ENCODE data around the gene TRMT1. TPM values are rescaled to one million over a fixed set of nuclear protein-coding genes. Genes with fewer than 3 reads are reported as not detected.

TRMT1 gene
- total RNA-seq, 1 donor from 2014 or later, result 74.7 TPM

DNA sequence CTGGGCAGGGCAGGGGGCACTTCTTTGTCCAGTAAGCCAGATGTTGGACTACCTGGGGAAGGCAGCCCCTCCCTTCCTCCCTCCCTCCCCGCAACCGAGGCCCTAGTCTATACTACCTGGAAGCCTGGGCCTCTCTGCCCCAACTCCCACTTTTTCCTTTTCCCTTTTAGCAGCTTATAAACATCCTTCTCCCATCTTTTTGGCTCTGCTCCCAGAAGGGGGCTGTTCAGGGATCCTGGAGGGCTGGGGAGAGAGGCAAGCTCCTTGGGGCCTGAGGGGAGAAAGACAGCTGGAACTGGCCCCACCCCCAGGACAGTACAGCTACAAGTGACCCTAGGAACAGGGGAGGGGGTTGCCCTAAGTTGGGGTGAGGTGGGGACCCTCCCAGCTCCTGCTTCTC lies 58.8 kb downstream of the TRMT1 start:
- H3K27me3 ChIP-seq (ENCODE audit: control insufficient read depth, insufficient read depth, low read length), result peaks cover 4% of the 10 kb centered on the region
- no peak for DNase-seq (ENCODE audit: low read depth)
- H3K36me3 ChIP-seq (ENCODE audit: control insufficient read depth, insufficient read depth, low read length), result no peaks in the 10 kb centered on the region
- no peak overlapping the region for H3K4me3 ChIP-seq (ENCODE audit: low read depth, low read length)
- TF ChIP-seq, protein P1, sequence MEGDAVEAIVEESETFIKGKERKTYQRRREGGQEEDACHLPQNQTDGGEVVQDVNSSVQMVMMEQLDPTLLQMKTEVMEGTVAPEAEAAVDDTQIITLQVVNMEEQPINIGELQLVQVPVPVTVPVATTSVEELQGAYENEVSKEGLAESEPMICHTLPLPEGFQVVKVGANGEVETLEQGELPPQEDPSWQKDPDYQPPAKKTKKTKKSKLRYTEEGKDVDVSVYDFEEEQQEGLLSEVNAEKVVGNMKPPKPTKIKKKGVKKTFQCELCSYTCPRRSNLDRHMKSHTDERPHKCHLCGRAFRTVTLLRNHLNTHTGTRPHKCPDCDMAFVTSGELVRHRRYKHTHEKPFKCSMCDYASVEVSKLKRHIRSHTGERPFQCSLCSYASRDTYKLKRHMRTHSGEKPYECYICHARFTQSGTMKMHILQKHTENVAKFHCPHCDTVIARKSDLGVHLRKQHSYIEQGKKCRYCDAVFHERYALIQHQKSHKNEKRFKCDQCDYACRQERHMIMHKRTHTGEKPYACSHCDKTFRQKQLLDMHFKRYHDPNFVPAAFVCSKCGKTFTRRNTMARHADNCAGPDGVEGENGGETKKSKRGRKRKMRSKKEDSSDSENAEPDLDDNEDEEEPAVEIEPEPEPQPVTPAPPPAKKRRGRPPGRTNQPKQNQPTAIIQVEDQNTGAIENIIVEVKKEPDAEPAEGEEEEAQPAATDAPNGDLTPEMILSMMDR (IDR thresholded peaks at IDR 0.05; ENCODE audit: insufficient read depth, low read length, poor library complexity, severe bottlenecking), result no peak

DNA sequence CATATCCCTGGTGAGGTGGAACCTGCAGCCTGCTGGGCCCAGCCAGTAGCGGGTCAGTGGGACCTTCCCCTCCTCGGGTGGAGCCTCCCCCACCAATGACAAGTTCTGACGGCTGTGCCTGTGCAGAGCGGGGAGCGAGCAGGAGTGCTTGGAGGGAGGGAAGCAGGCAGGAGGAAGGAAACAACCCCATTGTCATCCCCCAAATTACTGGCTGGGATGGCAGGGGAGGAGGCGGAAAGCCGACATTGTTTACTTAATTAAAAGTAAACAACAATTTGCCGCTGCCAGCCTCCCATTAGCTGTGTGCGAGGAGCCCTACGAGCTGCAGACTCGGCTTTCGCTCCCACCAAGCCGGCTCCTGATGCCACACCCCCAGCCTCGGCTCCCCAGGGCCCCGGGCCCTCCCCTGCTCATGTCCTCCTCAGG lies 59.4 kb downstream of the TRMT1 start:
- Histone ChIP-seq H3K27me3 (ENCODE audit: control insufficient read depth, insufficient read depth, low read length) (no peaks in the 10 kb centered on the region), H3K4me3 (ENCODE audit: low read depth, low read length) (no peak overlapping the region), H3K36me3 (ENCODE audit: control insufficient read depth, insufficient read depth, low read length) (no peaks in the 10 kb centered on the region)
- no peak for DNase-seq (ENCODE audit: low read depth)
- TF ChIP-seq, protein P1 (IDR thresholded peaks at IDR 0.05; ENCODE audit: insufficient read depth, low read length, poor library complexity, severe bottlenecking), result no peak

GRCh38 chr19:13056052-13056660 lies 60.4 kb downstream of the TRMT1 start:
- no peak overlapping the region for H3K4me3 ChIP-seq (ENCODE audit: low read depth, low read length)
- no peaks in the 10 kb centered on the region for H3K36me3 ChIP-seq (ENCODE audit: control insufficient read depth, insufficient read depth, low read length)
- no peak for DNase-seq (ENCODE audit: low read depth)
- no peaks in the 10 kb centered on the region for H3K27me3 ChIP-seq (ENCODE audit: control insufficient read depth, insufficient read depth, low read length)
- TF ChIP-seq, protein P1 (IDR thresholded peaks at IDR 0.05; ENCODE audit: insufficient read depth, low read length, poor library complexity, severe bottlenecking), result no peak

DNA sequence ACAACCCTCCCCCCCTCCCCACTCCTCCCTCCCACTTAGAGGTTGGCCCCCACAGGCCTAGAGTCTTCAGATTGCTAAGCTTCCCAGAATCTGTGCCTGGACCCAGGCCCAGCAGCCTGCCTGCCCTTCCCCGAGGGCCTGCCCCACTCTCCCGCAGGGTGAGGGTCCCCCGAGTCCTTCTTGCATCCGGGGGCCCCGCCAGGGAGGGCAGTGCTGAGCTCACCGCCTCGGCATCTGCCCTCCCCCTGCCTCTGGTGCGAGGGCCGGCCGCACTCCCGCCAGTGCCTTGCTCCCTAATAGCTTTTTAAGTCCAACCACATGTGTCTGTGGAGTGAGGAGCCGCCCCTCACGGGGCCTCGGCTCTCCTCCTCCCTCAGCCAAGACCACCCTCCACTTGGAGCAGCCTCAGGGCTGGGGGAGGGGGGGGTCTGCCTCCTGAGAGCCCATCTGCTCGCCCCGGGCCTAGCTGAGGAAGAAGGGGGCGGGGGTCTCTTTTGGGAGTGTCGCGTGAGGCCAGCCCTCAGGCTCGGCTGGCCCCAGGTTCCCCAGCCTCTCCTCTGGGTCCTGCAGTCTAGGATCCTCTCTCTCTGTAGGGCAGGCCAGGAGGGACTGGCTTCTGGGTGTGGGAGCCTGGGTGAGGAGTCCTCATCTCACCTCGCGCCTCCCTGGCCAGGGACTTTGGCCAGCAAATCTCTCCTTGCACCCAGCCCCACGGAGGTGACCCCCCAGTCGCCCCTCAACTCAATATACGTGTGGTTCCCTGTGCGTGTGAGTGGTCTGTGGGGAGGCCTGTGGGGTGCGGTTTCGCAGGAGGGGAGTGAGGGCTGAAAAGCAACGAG lies 61.1 kb downstream of the TRMT1 start:
- no peak overlapping the region for H3K4me3 ChIP-seq (ENCODE audit: low read depth, low read length)
- H3K27me3 ChIP-seq (ENCODE audit: control insufficient read depth, insufficient read depth, low read length), result no peaks in the 10 kb centered on the region
- H3K36me3 ChIP-seq (ENCODE audit: control insufficient read depth, insufficient read depth, low read length), result no peaks in the 10 kb centered on the region
- TF ChIP-seq, protein P1 (IDR thresholded peaks at IDR 0.05; ENCODE audit: insufficient read depth, low read length, poor library complexity, severe bottlenecking), result no peak
- DNase-seq (ENCODE audit: low read depth), result no peak

Other genes starting within 250 kb of the TRMT1 start
- gene DNASE2, start 235.3 kb downstream of the TRMT1 start, total RNA-seq, result 38.5 and 44.4 TPM in 2 replicates
- gene KLF1, start 229.5 kb downstream of the TRMT1 start, total RNA-seq, result not detected in 2 replicates
- gene GCDH, start 225.6 kb downstream of the TRMT1 start, total RNA-seq, result 35.2 and 43.9 TPM in 2 replicates
- gene SYCE2, start 197.4 kb downstream of the TRMT1 start, total RNA-seq, result 0.13 and 0.48 TPM in 2 replicates
- 90.6 and 93.7 TPM in 2 replicates for gene FARSA, start 183.0 kb downstream of the TRMT1 start, total RNA-seq
- 936 and 958 TPM in 2 replicates for gene CALR, start 178.1 kb downstream of the TRMT1 start, total RNA-seq
- gene RAD23A, start 170.9 kb downstream of the TRMT1 start, total RNA-seq, result 138 and 146 TPM in 2 replicates
- 60.1 and 78.0 TPM in 2 replicates for gene GADD45GIP1, start 159.5 kb downstream of the TRMT1 start, total RNA-seq
- gene DAND5, start 147.2 kb downstream of the TRMT1 start, total RNA-seq, result not detected in 2 replicates
- 6.7 and 9.7 TPM in 2 replicates for gene NFIX, start 121.3 kb downstream of the TRMT1 start, total RNA-seq
- 3.3 and 5.3 TPM in 2 replicates for gene LYL1, start 13.9 kb downstream of the TRMT1 start, total RNA-seq
- 66.1 and 87.8 TPM in 2 replicates for gene NACC1, start 1.5 kb upstream of the TRMT1 start, total RNA-seq
- gene STX10, start 33.6 kb upstream of the TRMT1 start, total RNA-seq, result 66.2 and 70.2 TPM in 2 replicates
- gene IER2, start 33.7 kb upstream of the TRMT1 start, total RNA-seq, result 130 and 169 TPM in 2 replicates

Data from kidney epithelial cell (primary cell).